ENCODE measurements around the gene ISYNA1.
A peak's percentile ranks its signal among the peaks of the same experiment; 100 is the strongest.

ISYNA1 gene

DNA sequence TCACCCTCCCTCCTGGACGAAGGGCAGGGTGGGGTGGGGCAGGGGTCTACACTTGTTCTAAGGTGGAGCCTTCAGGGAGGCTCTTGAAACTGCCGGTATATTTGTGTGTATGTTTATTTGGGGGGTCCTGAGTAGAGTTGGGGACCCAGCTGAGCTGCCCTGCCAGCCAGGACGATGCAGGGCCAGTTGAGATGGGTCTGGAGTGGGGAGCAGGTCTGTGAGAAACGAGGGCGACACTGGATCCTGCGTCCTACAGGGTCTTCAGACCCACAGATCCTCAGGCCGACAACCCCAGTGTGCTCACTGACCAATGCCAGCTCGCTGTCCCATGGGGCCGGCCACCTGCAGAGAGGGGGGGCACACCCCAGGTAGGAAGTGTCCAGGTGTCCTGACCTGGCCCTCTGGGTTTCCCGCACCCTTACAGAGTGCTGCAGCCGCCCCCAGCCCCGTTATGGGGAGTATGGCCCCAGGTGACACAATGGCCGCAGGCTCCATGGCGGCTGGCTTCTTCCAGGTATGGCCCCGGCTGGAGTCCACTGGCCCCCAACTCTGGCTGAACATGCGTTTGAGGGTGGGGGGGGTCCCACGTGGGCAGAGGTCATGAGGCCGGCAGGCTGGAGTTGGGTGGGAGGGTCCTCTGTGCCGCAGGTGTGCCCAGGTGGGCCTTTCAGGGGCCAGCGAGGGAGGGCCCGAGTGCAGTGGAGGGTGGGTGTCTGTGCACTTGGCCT is 7.4 kb downstream of the ISYNA1 start:
- DNase-seq, result no peak

DNA sequence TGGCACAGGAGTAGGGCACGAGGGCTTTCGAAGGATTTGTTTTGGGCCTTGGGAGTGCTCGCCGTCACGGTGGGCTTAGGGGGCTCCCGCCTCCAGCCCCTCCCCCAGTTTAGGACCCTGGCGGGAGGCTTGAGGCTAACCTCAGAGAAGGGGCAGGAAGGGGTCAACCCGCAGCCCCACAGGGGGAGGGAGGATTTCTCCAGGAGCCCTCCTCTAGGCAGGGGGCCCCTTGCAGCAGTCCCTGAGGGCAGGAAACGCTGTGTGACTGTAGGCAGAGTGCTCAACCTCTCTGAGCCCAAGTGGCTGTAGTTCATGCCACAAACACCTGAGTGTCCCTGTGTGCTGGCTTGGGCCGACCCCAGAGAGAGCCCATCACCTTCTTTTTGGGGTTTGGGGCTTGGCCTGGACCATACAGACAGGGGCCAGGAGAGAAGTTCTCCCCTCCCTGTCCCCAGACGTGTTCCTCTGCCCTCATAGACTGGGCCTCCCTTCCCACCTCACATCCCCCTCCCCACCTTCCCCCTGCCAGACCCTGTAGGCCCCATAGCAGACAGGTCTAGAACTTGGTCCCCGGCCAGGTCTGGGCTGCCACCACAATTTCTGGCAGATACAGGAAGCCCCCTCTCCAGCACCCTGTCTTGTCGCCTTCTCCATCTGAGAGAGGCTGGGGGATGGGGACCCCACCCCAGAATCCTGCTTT is 8.1 kb downstream of the ISYNA1 start:
- DNase-seq, result no peak

DNA sequence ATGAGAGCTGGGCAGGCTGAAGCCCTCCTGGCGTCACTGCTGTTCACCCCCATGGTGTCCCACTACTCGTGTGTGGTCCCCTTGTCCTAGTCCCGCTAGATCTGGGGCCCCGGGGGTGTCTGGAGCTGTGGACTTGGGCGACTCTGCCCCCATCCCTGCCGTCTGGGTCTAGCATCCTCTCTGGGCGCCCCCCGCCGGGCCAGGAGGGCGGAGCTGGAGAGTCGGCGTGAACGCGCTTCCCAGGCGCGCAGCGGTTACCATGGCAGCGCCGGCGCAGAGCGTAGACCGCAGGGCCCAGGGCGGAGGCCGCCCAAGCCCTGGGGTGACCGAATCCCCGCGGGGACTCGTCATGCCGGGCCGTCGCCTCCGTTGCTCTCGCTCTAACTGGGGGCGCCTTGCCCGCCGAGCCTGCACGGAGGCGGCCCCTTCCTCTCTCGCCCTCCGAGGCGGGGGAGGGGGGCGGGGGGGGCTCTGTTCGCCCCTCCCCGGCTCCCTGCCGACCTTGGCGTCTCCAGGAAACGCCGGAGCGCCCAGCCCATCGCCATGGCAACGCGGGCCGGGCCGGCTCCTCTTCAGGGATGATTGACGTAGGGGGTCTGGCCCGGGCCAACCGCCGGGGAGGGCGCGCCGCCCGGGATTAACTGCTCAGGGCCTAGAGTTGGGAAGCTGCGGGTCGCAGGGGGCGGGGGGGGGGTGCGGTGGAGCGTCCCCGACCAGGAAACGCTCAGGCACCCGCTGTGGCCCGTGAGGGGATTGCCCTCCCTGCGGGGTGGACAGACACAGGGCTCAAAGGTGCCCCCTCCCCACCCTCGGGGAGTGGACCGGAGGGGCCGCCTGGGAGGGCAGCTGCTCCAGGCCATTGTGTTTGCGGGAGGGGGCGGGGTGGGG is 8.9 kb downstream of the ISYNA1 start:
- DNase-seq, result no peak

DNA sequence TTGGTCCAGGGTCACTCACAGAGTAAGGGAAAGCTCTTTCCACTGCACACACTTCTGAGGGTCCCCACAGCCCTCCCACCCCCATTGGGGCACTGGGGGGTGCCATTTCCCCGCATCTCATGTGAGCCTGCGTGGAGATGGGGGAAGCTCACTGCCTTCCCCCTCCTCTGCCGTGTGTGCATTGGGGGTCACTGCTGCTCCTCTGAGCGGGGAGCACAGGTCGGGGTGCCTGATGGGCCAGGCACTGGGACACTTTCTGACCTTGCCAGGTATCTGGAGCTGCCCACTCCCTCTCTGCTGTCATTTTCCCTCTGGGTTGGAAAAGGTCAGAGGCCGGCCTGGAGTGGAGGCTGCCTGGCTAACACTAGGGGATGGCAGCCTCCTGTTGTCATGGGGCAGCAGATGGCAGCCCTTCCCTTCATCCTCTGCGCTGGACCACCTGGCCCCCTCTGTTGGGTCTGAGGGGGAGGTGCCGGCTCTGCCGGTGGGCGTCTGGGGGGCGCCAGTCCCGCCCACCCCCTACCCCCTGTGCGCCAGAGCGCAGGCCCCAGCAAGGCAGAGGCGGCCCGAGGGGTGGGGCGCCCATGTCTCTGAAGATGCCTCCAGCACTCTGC is 9.7 kb downstream of the ISYNA1 start:
- no peak for DNase-seq

DNA sequence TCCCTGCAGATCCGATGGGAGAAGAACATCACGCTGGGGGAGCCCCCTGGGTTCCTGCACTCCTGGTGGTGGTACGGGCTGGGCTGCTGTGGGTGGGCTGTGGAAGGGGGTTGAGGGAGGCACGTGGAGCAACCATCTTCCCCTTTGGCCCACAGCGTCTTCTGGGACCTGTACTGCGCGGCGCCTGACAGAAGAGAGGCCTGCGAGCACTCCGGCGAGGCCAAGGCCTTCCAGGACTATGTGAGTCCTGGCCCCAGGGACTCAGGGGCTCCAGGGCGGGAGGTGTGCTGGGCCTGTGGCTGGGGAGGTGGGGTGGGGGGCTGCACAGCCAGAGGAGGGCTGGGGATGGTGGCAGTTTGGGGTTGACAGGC is 10.2 kb downstream of the ISYNA1 start:
- no peak for DNase-seq

DNA sequence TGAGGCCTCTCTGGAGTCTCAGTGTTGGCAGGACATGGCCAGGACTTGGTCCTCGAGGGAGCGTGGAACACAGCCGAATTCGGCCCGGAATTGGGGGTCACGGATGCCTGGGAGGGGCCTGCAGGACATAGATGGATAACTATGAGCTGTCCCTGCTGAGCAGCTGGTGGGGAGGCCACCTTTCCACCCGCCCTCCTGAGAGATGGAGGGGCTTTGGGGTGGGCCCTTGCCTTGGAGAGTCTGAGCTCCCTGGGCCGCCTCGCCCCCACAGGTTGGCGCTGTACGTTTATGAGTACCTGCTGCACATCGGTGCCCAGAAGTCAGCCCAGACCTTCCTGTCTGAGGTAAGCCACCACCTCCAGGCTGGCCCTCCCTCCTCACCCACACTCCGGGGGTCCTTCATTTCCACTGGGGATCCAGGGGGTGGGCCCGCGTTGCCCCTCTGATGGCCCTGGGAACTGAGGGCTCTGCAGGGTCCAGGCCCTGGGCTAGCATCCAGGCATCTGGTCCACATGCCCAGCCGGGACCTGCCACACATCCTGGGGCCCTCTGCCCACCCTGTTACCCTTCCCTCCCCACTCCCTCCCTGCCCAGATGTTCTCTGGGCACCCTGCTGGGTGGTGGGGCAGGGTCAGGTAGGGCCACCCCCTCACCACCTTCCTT is 10.7 kb downstream of the ISYNA1 start:
- no peak for DNase-seq

DNA sequence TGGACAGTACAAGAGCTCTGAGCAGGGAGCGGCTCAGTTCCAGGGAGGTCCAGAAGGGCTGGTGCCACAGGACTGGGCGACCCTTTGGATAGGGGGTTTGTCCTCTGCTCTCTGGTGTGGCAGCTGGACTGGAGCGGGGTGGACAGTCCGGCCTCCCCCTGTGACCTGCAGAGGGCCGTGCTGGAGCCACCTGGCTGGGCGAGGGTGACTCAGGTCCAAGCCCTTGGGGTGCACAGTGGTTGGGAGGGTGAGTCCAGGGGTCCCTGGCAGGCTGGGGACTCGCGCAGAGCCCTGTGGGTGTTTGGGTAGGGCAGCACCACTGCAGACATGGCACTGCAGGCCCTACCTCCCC is 11.5 kb downstream of the ISYNA1 start:
- DNase-seq, result no peak

DNA sequence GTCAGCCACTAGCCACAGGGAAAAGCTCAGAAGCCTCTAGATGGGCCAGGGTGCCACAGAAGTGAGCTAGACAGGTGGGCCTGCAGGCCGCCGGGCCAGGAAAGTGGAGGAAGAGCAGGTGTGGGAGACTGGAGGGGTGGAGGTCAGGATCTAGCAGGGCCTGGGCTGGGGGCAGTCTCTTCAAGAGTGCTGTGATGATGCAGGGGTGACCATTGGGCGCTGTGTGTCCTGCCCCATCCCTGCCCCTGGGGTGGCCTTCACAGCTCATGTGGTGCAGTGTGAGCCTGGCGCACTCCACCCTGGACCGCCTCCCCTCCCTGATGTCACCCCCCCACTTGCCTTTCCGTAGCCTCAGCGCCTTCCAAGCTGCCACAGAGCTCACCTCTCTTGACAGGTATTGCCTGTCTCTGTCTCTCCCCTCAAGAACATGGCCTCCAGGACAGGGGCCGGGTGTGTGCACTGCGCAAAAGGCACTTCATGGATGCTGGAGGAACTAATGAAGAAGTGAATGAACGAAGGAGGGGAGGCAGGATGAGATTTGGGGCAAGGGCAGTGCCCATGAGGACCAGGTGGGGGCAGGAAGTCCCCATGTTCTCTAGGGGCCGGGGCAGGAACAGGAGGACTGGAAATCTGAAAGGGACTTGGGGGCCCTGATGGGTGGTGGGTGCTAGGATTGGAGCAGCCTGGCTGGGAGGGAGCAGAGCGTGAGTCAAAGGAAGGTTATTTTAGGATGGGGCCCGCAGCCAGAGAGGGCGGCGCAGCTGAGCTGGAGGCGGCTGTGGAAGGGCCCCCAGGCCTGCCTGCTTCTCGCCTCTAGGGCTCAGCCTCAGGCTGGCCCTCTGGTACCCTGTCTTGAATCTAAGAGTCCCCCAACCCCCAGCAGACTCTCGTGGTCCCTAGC is 12.2 kb downstream of the ISYNA1 start:
- DNase-seq, result no peak

DNA sequence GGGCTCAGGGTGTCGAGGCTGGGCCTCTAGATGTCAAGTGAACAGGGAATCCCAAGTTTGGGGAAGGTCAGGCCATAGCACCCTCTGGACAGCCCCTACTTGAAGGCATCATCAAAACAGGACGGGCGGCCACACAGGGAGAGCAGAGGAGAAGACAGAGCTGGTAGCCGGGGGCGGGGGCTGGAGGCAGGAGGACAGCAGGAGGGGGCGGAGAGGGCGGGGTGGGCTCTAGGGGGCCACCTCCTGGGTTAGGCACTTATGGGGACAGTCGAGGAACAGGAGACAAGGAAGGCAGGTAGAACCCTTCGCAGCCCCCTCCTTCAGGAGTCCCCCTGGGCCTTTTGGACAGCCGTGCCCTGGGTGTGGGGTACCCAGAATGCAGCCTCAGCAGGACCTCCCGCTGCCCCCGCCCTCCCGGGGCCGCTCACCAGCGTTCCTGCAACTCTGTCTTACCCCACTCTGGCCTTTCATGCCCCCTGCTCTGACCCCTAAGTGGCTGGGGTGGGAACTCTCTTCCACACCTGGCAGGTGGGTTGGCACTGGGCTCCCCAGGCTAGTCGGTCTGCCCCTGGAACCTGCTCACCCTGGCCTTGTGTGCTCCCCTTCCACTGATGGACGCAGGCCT is 12.9 kb downstream of the ISYNA1 start:
- DNase-seq, result no peak

DNA sequence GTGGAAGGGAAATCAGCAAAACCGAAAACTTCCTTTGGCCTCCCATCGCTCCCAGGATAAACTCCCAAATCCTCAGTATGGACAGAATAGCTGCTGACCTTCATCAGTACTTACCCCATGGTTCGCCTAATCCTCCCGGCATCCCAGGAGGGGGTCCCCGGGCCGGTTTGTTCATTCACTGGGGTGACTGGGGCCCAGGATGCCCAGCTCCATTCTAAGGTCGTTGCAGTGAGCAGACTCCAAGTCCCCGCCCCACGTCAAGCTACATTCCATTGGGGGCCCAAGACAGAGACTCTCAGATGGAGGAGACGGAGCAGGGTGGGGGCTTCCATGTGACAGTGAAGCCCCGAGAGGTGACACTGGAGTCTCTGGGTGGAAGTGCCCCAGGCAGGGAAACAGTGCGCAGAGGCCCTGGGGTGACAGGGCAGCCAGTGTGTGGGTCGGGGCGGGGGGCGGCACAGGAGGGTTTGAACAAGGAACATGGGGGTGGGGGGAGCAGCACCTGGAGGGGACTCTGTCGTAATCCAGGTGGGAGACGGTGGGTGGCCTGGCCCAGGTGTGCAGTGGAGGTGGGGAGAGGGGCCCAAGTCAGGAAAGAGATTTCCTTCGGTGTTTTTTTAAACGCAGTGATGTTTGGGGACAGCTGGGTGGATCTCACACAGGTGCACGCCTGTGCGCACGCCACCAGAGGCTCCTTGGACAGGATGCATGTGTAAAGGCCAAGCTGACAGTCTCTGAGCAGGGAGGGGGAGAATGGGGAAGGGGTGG is 13.6 kb downstream of the ISYNA1 start:
- no peak for DNase-seq

DNA sequence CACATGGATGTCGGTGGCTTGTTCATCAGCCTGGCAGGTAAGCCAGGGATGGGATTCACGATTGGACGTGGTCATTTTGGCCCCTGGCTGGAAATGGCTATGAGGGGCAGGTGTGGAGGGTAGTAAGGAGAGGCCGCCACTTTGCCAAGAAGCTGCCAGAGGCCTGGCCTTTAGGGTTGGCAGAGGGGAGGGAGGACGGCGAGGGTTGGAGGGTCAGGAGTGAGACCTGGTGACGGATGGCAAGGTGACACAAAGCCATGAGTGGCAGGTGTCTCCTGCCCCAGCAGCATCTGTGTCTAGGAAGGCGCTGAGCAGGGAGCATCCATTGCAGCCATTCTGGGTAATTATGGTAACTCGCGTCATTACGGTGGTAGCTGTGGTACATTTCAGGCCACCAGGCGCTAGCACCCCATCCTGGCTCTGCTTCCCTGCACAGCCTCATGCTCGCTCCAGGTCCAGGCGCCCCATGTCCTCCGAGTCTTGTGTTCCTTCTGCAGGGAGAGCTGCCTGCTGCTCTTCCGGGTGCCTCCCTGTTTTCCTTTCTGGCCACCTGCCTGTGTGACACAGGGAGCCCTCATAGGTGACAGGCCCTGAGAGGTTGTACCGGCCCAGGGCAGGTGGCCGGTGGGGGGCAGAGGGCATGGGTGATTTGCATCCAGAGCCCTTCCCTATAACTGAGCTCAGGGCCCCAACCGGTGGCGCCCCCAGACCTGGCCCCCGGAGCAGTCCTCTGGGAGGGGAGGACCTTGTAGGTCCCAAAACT is 14.5 kb downstream of the ISYNA1 start:
- no peak for DNase-seq

DNA sequence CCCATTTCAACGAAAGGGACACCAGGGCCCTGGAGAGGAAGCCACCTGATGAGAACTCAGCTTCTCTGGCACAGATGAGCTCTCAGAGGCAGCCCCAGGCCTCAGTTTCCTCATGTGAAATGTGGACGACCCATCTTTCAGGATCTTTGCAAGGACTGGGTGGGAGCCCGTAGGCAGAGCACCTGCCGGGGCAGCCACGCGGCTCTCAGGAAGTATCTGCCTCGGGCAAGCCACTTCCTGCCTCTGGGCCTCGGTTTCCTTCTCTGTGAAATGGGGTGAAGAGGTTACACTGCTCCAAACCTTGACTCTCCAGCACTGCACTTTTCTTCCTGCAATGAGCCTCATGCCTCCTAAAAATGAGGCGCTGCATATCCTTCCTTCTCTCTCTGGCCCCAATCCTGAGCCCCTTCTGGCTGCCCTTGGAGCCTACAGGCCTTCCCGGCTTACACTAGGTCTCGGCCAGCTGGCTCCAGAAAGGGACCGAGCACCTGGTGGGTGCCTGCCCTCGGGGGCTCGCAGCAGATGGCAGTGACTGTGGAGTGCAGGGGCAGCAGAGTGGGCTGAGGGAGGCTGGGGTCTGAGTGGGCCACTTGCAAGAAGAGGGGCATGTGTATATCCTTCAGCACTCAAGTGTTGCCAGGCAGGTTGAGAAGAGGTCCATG is 15.3 kb downstream of the ISYNA1 start:
- no peak for DNase-seq

DNA sequence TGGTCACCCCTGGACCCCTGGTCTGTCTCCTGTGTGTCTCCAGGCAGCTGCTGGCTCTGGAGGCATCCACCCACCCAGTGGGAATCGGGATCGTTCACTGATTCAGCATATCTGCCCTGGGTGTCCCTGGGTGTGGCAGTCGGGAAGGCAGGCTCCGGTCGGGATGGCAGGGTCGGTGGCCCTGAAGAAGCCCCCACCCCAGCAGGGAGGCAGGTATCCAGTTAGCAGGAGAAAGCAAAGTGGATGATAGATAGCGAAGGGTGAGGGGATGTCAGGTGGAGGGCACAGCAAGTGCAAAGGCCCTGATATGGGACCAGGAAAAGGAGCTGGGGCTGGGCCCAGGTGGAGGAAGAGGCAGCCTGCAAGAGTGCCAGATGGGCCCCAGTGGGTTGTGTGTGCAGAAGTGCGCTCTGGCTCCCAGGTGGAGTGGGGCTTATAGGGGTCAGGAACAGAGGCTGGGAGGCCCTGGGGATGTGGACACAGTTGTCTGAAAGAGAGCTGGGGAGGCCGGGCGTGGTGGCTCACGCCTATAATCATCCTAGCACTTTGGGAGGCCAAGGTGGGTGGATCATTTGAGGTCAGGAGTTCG is 16.5 kb downstream of the ISYNA1 start:
- DNase-seq, result no peak

DNA sequence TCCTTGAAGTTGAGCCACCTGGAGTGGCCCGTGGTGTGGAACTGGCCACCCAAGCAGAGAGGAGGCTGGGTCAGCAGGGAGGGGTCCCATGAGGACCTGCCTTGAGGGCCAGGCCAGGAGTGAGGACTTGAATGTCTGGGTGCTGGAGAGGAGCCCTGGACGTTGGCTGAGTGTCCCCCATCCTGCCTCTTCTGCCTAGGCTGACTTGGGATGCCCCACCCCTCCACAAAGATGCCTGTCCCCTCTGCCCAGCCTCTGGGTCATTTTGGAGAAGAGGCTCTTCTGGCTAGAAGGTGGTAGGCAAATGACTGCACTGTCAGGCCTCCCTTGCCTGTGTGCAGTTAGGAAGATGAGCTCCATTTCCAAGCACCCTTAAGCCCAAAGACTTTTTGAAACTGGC is 17.0 kb downstream of the ISYNA1 start:
- no peak for DNase-seq

DNA sequence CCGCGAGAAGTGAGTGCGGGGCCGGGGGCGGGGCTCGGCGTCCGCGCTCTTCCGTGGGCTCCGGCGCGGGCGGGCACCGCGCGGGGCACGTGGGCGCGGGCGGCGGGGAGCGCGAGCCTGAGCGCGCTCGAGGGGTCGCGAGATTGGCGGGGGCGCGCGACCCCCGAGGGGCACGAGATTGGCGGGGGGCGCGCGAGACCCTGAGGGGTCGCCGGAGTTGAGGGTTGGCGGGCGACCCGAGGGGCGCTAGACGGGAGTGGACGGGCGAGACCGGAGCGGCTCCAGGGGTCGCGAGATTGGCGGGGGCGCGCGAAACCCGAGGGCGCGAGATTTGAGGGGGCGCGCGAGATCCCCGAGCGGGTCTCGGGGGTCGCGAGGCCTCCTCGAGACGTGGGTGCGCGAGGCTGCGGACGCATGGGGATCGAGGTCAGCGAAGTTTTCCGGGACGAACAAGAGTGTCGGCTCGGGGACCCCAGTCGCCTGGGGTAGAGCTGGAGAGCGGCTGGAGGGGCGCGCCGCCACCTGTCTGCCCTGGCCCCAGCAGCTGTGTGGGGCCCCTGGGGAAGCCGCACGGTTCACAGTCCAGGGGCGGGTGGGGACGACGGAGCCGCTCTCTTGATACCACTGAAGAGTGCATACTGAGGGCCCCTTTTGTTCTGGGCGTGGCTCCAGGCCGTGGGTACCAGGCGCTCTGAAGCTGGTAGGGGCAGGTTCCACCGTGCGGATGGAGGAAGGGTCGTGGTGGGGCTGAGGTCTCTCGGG is 18.1 kb downstream of the ISYNA1 start:
- no peak for DNase-seq

DNA sequence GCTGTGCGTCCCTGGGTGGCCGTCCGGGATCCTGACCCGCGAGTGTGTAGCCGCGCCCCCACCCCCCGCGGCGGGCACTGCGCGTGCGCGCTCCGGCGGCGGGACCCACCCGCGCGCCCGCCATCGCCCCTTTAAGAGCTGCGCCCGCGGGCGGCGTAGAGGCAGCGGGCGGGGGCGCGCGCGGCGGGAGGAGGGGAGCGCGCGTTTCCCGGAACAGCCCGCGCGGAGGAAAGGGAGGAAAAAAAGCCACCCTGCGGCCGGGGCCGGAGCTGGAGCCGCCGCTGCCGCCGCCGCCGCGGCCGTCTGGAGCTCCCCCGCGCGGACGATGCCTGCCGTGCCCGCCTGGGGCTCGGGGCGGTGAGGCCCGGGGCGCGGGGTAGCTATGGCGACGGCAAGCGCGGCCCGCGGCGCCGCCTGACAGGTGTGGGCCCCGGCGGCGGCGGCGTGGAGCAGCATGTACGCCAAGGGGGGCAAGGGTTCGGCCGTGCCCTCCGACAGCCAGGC is 18.7 kb downstream of the ISYNA1 start, which contains the start of gene SSBP4:
TSS of gene SSBP4 (plus strand) at position 204 of the 504 bp plus-strand sequence. CDS start at position 455, 251 bp downstream.
- peak; percentile 61 for DNase-seq

DNA sequence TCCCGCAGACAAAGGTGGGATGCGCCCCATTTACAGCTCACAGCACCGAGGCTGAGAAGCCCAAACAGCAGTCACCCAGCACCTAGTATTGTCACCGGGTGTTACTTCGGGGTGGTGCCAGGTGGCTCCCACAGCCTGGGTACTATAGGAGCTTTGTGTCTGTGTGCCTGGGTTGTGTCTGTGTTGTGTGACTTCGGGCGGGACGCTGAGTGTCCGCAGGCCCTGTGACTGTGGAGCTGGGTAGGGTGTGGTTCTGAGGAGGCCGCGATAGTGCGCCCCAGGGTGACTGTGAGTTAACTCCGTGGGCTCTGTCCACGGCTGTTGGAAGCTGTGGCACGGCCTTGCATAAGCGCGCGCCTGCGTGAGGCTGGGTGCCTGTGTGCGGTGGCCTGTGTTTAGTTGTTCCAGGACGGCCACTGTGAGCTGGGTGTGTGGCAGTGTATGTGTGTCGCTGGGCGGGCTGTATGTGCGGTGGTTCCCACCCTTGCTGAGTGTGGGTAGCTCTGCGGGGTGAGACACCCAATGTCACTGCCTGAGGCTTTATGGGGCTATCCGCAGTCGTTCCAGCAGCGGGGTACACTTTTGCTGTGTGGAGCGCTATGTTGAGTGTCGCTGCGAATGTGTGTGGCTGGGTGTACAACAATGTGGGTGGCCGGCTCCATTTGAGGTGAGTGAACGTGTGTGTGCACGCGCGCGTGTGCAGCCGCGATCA is 19.3 kb downstream of the ISYNA1 start:
- DNase-seq, result no peak
